HG03135 (cell line): Measurements from ENCODE around the gene SLC12A7.

Experiments
- ATAC-seq: cut with Tn5 transposase; IDR thresholded peaks from one replicate; pipeline ENCODE4 v1.9.1; 2021; ENCODE audit warnings: mild to moderate bottlenecking, moderate library complexity; ENCODE audit not compliant: unreplicated experiment

Gene SLC12A7

DNA sequence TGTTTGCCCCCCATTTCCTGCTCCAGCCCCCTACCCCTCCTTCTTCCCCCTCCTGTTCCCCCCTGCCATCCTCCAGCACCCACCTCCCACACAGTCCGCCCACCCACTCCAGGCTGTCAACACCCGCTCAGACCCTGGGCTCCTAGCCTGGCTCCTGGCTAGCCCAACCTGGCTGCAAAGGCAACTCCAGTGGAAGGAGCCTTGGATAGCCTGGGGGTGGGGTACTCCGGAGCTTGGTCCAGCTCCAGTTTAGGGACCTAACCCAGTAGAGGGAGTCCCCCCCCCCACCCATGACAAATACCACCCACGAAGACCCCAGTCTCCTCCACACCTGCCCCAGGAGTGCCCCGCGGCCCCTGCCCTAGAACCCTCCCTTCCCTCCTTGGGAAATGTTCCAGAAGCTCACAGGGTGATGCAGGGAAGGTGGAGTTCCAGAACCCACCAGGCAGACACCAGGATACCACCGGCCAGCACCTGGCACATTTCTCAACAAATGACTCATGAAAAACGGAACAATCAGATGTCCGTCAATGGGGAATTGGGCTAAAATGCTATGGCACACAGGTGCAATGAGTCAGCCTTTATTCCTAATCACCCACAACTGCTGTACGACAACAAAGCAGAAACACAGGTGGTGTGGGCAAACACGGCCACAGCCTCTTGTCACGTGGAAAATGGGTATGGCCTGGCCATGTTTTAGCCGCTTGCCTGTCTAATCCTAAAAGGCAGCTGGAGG lies 901 bp upstream of the SLC12A7 start:
- no peak for ATAC-seq

DNA sequence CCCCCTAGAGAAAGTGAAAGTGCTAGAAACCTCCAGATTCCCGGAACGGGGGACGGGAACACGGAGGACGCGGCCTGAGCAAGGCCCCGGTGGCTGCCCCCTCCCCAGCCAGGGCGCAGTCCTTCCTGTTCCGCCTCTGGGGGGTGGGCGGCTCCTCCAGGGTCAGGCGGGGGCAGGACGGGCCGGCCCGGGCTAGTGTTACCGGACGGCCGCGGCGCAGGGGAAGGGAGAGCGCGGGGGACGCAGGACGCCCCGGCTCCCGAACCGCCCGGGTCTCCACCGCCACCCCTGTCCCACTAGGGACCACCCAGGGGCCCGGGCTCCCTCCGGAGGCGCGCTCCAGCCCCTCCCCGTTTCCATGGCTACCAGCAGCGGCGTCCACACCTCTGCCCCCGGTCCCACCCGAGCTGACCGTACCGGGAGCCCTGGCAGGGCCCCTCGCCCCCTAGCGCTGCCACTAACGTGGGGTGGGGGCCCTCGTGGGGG lies 579 bp downstream of the SLC12A7 start:
- ATAC-seq: peak; percentile 20

DNA sequence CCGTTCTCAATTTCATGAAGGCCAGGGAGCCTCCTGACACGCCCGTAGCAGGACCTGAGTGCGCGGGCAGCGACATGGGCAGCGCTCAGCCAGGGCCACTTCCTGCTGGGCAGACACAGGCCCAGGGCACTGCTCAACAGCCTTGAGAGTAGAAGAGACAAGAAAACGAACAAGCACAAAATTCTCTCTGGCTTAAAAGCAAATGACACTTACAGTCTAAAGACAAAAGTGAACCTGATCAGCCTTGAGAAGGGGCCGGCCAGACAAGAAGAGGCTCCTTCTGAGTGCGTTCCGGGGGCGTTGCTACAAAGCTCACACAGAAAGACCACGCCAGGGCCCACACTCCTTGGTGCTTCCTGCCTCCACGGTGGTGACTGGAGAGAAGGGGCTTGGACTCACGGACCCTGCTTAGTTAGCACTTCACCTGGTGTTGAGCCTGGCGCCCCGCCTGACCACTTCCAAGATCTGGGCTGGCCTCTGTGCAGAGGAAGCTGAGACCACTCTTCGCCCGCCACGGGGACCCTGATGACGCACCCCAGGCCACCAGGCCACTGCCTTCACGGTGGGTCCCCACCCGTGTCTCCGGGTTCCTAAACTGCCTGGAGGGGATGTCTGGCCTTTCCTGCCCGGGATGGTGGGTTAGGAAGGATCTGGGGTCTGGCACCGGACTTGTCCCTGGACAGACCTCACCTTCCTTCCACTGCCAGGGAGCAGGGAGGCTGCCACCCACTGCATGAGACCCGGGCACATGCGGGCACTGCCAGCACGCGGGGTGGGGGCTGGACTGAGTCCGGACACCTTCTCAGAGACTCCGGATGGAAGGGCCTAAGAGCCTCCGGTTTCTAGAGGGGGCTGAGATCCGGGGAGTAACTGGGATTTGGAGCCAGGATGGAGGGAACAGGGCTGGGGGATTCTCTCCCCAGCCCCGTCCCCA lies 1.3 kb downstream of the SLC12A7 start:
- no peak for ATAC-seq

DNA sequence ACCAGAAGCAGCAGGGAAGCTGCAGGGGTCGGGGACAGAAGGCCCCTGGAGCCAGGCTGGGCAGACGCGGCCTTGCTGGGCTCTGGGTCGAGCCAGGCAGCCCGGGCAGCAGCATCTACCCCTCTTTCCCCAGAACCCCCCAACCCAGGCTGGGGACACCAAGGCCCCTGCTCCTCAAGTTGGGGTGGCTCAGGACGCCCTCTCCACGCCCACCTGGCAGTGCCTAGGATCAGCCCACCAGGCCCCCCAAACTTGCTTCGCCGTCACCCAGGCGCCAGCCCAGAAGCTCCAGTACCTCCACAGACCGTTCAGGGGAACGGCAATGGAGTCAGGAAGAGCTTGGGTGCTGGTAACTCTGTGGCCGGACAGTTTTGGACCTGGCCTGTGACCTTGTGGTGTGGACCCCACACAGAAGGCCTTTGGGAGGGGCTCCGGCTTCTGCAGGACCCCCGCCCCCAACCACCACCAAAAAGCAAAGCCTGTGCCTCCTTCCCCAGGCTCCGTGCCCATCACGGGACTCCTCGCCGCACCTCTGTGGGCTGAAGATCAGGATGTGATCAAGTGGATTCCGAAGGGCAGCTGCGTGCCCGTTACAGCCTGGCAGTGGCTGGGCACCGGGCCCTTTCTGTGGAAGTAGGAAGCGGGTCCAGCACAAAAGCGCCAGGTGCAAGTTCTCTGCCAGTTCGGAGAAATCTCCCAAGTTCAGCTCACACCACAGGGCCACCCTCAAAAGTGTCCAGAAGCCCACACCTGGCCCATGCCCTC lies 2.1 kb downstream of the SLC12A7 start:
- no peak for ATAC-seq

DNA sequence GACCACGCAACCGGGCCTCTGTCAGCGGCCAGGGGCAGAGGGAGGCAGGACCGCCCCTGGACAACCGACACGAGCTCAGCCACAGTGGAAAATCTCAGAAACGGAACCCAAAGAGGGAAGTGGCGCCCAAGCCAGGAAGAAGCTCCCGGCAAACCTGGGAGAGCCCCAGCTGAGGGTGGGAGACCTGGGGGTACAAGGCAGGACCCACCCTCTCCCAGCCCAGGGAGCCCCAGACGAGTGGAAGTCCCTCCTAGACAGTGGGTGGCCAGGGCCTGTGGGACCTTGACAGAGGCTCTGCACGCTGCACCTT lies 3.0 kb downstream of the SLC12A7 start:
- ATAC-seq: no peak

GRCh38 chr5:1108023-1108864 lies 3.6 kb downstream of the SLC12A7 start:
- no peak for ATAC-seq

DNA sequence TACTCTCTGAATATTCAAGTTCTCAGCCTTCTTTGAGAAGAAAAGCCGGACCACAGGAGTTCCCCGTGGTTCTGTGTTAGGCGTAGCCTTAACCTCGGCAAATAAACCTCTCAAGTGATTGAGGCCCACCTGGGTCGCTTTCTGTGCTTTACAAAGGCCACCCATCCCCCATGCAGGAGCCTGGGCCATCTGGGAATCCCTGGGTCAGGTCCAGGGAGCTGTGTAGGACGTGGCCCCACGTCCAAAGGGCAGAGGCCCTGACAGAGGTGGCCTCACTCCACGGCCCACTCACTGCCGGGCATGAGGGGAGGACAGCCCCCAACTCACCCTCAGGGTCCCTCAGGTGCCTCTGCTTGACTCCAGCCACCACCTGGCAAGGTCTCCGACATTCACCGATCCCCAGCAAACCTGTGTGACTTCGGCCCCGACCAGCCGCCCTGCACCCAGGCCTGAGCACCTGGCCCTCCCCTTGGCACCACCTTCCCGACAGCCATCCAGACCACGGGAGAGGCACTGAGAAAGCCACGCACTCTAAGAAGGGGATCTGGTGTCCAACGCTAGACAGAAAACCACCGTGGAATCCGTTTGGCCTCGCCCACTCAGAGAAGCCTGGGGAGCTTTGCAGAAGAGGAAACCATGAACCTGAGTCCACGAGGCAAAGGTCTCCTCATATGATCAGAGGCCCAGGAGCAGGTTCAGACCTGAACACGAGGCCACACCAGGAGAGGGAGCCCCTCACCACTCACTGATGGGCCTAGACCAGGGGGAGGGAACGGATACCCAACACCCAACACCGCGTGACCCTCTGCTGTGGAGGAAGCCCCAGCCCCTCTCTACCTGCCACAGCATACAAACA lies 4.5 kb downstream of the SLC12A7 start:
- ATAC-seq: no peak

- ATAC-seq: no peak
Observed at GRCh38 chr5:1106385-1107166, 5.3 kb downstream of the SLC12A7 start.

- ATAC-seq: peak; percentile 50
Observed at GRCh38 chr5:1105350-1106265, 6.3 kb downstream of the SLC12A7 start.

DNA sequence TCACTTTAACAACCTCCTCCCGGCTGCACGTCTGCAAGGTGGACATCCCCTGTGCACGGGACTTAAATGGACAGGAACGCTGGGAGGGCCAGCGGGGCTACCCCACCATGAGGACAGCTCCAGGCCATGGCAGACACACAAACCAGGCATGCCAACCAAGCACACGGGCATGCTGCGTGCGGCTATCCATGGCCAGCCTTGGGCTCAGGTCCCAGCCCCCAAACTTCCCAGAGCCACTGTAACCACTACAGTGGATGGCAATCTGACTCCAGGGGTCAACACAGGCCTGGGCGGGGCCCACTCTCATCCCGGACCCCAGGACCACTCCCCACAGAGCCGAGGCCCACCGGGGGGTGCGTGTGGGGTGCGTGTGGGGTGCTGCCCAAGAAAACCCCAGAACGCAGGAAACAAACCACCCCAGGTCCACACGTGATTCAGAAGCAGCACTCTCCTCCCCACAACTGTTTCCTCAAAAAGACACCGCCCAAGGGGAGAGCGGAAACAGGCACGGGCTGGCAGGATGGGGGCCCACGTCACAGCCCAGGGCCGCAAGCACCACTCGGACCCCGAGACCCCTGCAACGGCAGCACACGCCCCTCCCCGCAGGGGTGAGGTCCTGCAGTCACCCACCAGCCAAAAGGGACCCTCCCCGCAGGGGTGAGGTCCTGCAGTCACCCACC lies 7.4 kb downstream of the SLC12A7 start:
- no peak for ATAC-seq

DNA sequence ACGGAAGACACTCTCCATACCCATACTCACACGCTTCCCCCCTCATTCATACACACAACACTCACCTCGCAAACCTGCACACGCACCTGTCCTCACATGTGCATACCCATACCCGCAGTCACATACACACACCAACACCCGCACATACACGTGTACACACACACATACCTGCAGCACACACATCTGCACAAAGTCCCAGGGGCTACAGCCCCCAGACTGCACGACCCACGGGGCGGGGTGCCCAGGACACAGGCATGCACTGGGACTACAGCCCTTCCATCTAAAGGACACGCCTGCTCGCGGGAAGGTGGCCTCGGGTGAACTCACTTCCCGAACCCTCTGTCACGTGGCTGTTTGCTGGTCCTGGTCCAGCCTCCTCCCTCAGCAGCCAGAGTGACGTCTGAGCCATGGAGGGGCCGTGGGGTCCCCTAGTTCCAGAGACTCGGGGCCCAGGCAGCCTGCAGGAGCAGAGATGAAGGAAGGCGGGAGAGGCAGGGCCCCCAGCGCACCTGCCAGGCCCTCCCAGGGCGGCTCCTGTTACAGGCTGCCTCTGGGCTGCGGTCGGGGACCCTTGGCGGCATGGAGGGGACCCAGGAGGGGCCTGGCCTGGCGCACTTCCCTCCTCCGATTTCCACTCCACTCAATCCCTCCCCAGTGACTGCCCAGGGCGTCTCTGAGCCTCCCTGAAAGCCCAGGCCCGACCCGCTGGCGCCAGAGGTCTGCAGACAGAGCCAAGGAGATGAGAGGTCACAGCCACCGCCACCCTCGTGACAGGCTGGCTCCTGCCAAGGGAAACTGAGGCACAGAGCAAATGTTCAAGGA lies 8.1 kb downstream of the SLC12A7 start:
- no peak for ATAC-seq

DNA sequence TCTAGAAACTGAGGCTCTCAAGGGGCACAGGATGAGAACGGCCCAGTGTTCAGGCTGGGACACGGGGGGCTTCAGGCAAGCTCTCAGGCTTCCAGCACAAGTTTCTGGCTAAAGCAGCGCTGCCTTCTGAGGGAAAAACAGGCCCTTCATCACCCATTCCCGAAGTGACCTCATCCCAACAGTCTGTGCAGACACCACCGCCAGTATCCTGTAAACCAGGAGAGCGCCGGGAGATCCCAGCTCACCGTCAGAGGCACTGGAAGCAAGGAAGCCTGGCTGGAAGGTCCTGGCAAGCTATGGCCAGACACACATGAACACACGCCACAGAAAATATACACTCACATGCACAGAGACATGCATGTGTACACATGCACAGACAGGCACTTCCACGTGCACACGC lies 8.8 kb downstream of the SLC12A7 start:
- ATAC-seq: no peak

DNA sequence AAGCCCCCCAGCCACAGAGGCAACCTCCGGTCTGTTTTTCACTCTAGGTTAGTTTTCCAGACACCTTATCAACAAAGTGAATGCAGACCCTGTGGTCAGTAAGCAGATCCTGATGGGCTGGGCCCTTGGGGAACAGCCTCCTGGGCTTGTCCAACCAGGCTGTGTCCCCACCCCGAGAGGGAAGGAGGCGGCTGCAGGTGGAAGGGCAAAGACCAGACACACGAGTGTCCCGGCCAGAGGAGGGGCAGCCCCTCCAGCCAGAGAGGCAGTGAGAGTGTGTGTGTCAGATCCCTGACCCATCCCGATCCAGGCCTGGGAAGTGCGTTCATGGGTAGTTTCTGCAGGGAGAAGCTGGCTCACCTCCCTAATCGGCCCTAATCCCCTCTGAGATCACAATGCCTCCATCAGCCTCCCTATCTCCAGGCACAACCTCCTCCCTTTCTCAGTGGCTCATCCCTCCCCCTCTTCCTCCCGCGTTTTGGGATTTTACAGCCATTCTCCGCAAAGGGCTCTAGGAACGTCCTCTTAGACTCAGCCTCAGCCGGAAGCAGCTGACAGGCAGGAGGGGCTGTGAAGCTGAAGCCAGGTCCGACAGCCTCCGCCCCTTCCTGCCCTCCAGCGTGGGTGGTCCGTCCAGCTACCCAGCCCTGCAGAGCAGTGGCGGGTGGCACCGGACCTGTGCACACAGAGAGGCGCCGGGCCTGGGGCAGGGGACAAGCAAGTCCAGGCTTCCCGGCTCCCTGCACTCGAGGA lies 9.7 kb downstream of the SLC12A7 start:
- ATAC-seq: no peak

- ATAC-seq: no peak
Observed at GRCh38 chr5:1100664-1101574, 10.9 kb downstream of the SLC12A7 start.
